HL-60/S4 treated with retinoic acid at 250 ng/mL for 4 days and 3 days (cell line): Measurements from ENCODE around the gene SMIM24.
"Not testable (repeated sequence)": the region's sequence is repeated elsewhere in the genome, so short reads cannot be mapped to it uniquely, and the experiment has no call there.

Experiments used
- in situ Hi-C: fragments of 300-500 bp; cut with MboI; formaldehyde crosslinking; loops from 2 replicates; pipeline ENCODE4 v1.7.0; 2022; ENCODE audit warnings: low sequenced_read_pairs

SMIM24 gene

GRCh38 chr19:3515891-3516422 lies 35.6 kb upstream of the SMIM24 start:
- in situ Hi-C loops: no loop called here

GRCh38 chr19:3514930-3515329 lies 34.6 kb upstream of the SMIM24 start:
- in situ Hi-C loops: no loop called here

- in situ Hi-C loops: no loop called here
Measured at GRCh38 chr19:3513229-3514140, 33.2 kb upstream of the SMIM24 start.

- in situ Hi-C loops: no loop called here
Measured at GRCh38 chr19:3512562-3513228, 32.4 kb upstream of the SMIM24 start.

- in situ Hi-C loops: no loop called here
Measured at GRCh38 chr19:3511506-3512251, 31.4 kb upstream of the SMIM24 start.

- in situ Hi-C loops: no loop called here
Measured at GRCh38 chr19:3510727-3511126, 30.4 kb upstream of the SMIM24 start.

GRCh38 chr19:3509566-3509989 lies 29.3 kb upstream of the SMIM24 start:
- in situ Hi-C loops: no loop called here

- in situ Hi-C loops: no loop called here
Measured at GRCh38 chr19:3508771-3509535, 28.6 kb upstream of the SMIM24 start.

- in situ Hi-C loops: not testable (repeated sequence)
Measured at GRCh38 chr19:3508121-3508661, 27.9 kb upstream of the SMIM24 start.

GRCh38 chr19:3507371-3508120 lies 27.2 kb upstream of the SMIM24 start:
- in situ Hi-C loops: no loop called here

- in situ Hi-C loops: no loop called here
Measured at GRCh38 chr19:3506384-3507340, 26.3 kb upstream of the SMIM24 start.

GRCh38 chr19:3505598-3506383 lies 25.5 kb upstream of the SMIM24 start, which contains the start of gene FZR1:
Gene FZR1 (plus strand): TSS chr19:3506311. CDS start chr19:3522990, 16,679 bp downstream.
- in situ Hi-C loops: no loop called here

- in situ Hi-C loops: no loop called here
Measured at GRCh38 chr19:3504735-3505134, 24.4 kb upstream of the SMIM24 start.

GRCh38 chr19:3503036-3503572 lies 22.8 kb upstream of the SMIM24 start:
- in situ Hi-C loops: no loop called here

GRCh38 chr19:3501780-3502179 lies 21.5 kb upstream of the SMIM24 start:
- in situ Hi-C loops: no loop called here

- in situ Hi-C loops: no loop called here
Measured at GRCh38 chr19:3500429-3501101, 20.2 kb upstream of the SMIM24 start, which contains the start of gene DOHH. Gene DOHH (minus strand): TSS chr19:3500674. CDS start chr19:3496814, 3,860 bp downstream.
